Vagina (tissue), 2 donors: ENCODE measurements around the gene SEMA4D.

ENCODE experiments used
- POLR2A ChIP-seq, 2 donors: fragments of 450-650 bp; IDR thresholded peaks; one replicate each; pipeline ENCODE4 v1.6.1; 2017; ENCODE audit warnings: antibody characterized with exemption in 2 of 2, mild to moderate bottlenecking in 2 of 2, moderate library complexity in 2 of 2
- TF ChIP-seq, protein P1 (sequence below), 3 experiments: fragments of 450-650 bp in 2 of 3; fragments of 200-600 bp in 1 of 3; sonication (generic) in 1 of 3; IDR thresholded peaks; one replicate each; pipeline ENCODE4 v1.5.1; 2017 to 2019; ENCODE audit warnings: antibody characterized with exemption in 3 of 3, mild to moderate bottlenecking in 2 of 3, moderate library complexity in 2 of 3

DNA sequence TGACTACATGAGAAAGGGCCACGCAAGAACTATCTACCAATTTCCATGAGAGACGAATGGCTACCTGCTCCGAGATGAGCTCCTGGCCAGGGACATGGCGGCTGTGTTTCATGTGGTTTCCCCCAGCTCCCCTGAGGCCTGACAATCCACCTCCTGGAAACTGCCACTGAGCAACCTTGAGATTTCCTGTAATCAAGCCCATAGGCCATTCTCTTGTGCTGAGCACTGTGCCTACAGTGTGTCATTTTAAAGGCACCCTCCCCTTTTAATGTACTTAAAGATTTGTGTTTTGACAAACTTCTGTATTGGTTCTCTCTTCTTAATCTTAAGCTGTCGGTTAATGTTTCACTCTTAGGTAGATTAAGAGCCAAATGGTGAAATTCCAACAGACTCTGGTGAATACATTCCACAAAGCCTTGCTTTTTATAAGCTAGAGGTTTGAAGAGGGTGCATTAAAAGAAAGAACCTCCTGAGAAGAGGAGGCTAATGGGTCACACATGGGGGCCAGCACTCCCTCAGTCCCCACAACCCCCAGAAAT is 107.3 kb downstream of the SEMA4D start:
- TF ChIP-seq, protein P1, sequence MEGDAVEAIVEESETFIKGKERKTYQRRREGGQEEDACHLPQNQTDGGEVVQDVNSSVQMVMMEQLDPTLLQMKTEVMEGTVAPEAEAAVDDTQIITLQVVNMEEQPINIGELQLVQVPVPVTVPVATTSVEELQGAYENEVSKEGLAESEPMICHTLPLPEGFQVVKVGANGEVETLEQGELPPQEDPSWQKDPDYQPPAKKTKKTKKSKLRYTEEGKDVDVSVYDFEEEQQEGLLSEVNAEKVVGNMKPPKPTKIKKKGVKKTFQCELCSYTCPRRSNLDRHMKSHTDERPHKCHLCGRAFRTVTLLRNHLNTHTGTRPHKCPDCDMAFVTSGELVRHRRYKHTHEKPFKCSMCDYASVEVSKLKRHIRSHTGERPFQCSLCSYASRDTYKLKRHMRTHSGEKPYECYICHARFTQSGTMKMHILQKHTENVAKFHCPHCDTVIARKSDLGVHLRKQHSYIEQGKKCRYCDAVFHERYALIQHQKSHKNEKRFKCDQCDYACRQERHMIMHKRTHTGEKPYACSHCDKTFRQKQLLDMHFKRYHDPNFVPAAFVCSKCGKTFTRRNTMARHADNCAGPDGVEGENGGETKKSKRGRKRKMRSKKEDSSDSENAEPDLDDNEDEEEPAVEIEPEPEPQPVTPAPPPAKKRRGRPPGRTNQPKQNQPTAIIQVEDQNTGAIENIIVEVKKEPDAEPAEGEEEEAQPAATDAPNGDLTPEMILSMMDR (IDR thresholded peaks at IDR 0.05): no peak
- TF ChIP-seq POLR2A (IDR thresholded peaks at IDR 0.05): no peak
